Liver (tissue), 9 donors: Measurements from ENCODE around the gene SMIM15. TPM values are rescaled to one million over a fixed set of nuclear protein-coding genes. Genes with fewer than 3 reads are reported as not detected.

Source experiments
- DNase-seq: peaks from one replicate; pipeline ENCODE4 v3.0.0-alpha.2; 2017; ENCODE audit warnings: low spot score
- H3K27ac ChIP-seq, 2 donors: one replicate each; pipeline ENCODE4 v1.7.0; 2013; ENCODE audit warnings: inconsistent platforms in 2 of 2, low read length in 2 of 2, control low read depth in 1 of 2, low read depth in 1 of 2, mild to moderate bottlenecking in 1 of 2
- H3K27me3 ChIP-seq, 4 donors: one replicate each; pipeline versions ENCODE4 v1.6.1 to v1.7.0; 2013; ENCODE audit warnings: low read length in 3 of 4, inconsistent platforms in 1 of 4, mild to moderate bottlenecking in 1 of 4, moderate library complexity in 1 of 4; ENCODE audit not compliant: control insufficient read depth in 4 of 4, insufficient read depth in 4 of 4
- H3K36me3 ChIP-seq, 4 donors: one replicate each; pipeline versions ENCODE4 v1.6.1 to v1.7.0; 2013; ENCODE audit warnings: low read length in 3 of 4, mild to moderate bottlenecking in 3 of 4, low read depth in 1 of 4, moderate library complexity in 1 of 4; ENCODE audit not compliant: control insufficient read depth in 4 of 4, insufficient read depth in 3 of 4
- H3K4me1 ChIP-seq, 4 donors: one replicate each; pipeline versions ENCODE4 v1.6.1 to v1.7.0; 2013; ENCODE audit warnings: low read length in 3 of 4, mild to moderate bottlenecking in 3 of 4, moderate library complexity in 1 of 4; ENCODE audit not compliant: control insufficient read depth in 4 of 4, insufficient read depth in 4 of 4
- H3K4me3 ChIP-seq, 3 donors: one replicate each; pipeline versions ENCODE4 v1.6.1 to v1.7.0; 2013; ENCODE audit warnings: low read length in 3 of 3, control low read depth in 1 of 3, low read depth in 1 of 3, mild to moderate bottlenecking in 1 of 3
- H3K9ac ChIP-seq, 2 donors: one replicate each; pipeline ENCODE4 v1.7.0; 2013; ENCODE audit warnings: low read length in 2 of 2, mild to moderate bottlenecking in 2 of 2, moderate library complexity in 2 of 2, control low read depth in 1 of 2, low read depth in 1 of 2
- H3K9me3 ChIP-seq, 4 donors: one replicate each; pipeline versions ENCODE4 v1.6.1 to v1.7.0; 2013; ENCODE audit warnings: low read length in 3 of 4; ENCODE audit not compliant: control insufficient read depth in 4 of 4
- EGR1 ChIP-seq, 2 donors: IDR thresholded peaks; 2 replicates each; pipeline ENCODE4 v1.6.1; 2016 to 2018; ENCODE audit warnings: antibody characterized with exemption in 2 of 2, low read depth in 2 of 2
- FOXA1 ChIP-seq: IDR thresholded peaks from 2 replicates; pipeline ENCODE4 v1.6.1; 2016; ENCODE audit warnings: antibody characterized with exemption
- FOXA2 ChIP-seq: IDR thresholded peaks from 2 replicates; pipeline ENCODE4 v1.6.1; 2016; ENCODE audit warnings: antibody characterized with exemption
- GABPA ChIP-seq, 2 donors: IDR thresholded peaks in 1 of 2; conservative IDR thresholded peaks in 1 of 2; 2 replicates each; pipeline ENCODE4 v1.6.1; 2016; ENCODE audit warnings: antibody characterized with exemption in 2 of 2, mild to moderate bottlenecking in 1 of 2, moderate library complexity in 1 of 2
- HNF4A ChIP-seq, 2 donors: conservative IDR thresholded peaks; 2 replicates each; pipeline ENCODE4 v1.6.1; 2016; ENCODE audit warnings: antibody characterized with exemption in 2 of 2, mild to moderate bottlenecking in 2 of 2
- HNF4G ChIP-seq: IDR thresholded peaks from 2 replicates; pipeline ENCODE4 v1.6.1; 2016; ENCODE audit warnings: antibody characterized with exemption
- JUND ChIP-seq, 2 donors: IDR thresholded peaks; 2 replicates each; pipeline ENCODE4 v1.6.1; 2016; ENCODE audit warnings: antibody characterized with exemption in 2 of 2
- MAX ChIP-seq: IDR thresholded peaks from 2 replicates; pipeline ENCODE4 v1.6.1; 2016; ENCODE audit warnings: antibody characterized with exemption
- NR2F2 ChIP-seq: IDR thresholded peaks from 2 replicates; pipeline ENCODE4 v1.6.1; 2016; ENCODE audit warnings: antibody characterized with exemption
- RAD21 ChIP-seq, 2 donors: IDR thresholded peaks; 2 replicates each; pipeline ENCODE4 v1.6.1; 2016; ENCODE audit warnings: antibody characterized with exemption in 2 of 2, mild to moderate bottlenecking in 2 of 2
- RXRA ChIP-seq, 2 donors: IDR thresholded peaks; 2 replicates each; pipeline ENCODE4 v1.6.1; 2017 to 2018; ENCODE audit warnings: antibody characterized with exemption in 2 of 2, mild to moderate bottlenecking in 1 of 2
- SP1 ChIP-seq: IDR thresholded peaks from 2 replicates; pipeline ENCODE4 v1.6.1; 2018; ENCODE audit warnings: antibody characterized with exemption, mild to moderate bottlenecking
- TAF1 ChIP-seq: conservative IDR thresholded peaks from 2 replicates; pipeline ENCODE4 v1.6.1; 2016; ENCODE audit warnings: antibody characterized with exemption, mild to moderate bottlenecking
- YY1 ChIP-seq: IDR thresholded peaks from 2 replicates; pipeline ENCODE4 v1.6.1; 2016; ENCODE audit warnings: antibody characterized with exemption, mild to moderate bottlenecking
- WGBS: extraction: QIAGEN DNeasy Blood & Tissue Kit; methylation state at CpG from one replicate; pipeline ENCODE4 v1.1.7; 2013; 5-methylcytosine and 5-hydroxymethylcytosine counted together
- polyA plus RNA-seq, 2 donors: library from polyadenylated mRNA; stranded (reverse) in 1 of 2; unstranded in 1 of 2; fragments of 200-250 nt in 1 of 2; fragments of >200 nt in 1 of 2; fragmentation: Nextera tagmentation in 1 of 2; extraction: Ambion mirVana in 1 of 2; gene quantifications; one replicate each; pipeline versions ENCODE4 v1.2.1 to v1.2.3, GENCODE V29; 2013 to 2015
- total RNA-seq, 2 donors: library from RNA; depleted of rRNA; stranded (reverse); fragments of >200 nt; gene quantifications; one replicate each; pipeline ENCODE4 v1.2.3, GENCODE V29; 2014
- TF ChIP-seq, protein P1 (sequence below): fragments of 150-350 bp; IDR thresholded peaks from 2 replicates; pipeline ENCODE4 v1.5.1; 2017; ENCODE audit warnings: improper control_type of control experiment, low read depth, low read length; ENCODE audit not compliant: missing input control
- TF ChIP-seq, protein P2 (sequence below): IDR thresholded peaks from 2 replicates; pipeline ENCODE4 v1.6.1; 2016; ENCODE audit warnings: antibody characterized with exemption
- TF ChIP-seq, protein P3 (sequence below): IDR thresholded peaks from 2 replicates; pipeline ENCODE4 v1.6.1; 2016; ENCODE audit warnings: antibody characterized with exemption
- donor health status: healthy.
- donor health status: healthy.
- donor health status: healthy.
- donor health status: healthy.
- donor health status: healthy.

The SMIM15 gene
- total and polyA plus RNA-seq, 4 donors = 20.1 to 31.2 (median 24.4) TPM

GRCh38 chr5:61137835-61138234 is 24.4 kb downstream of the SMIM15 start:
- Histone ChIP-seq H3K9me3 (no peaks in the 10 kb centered on the region), H3K36me3 (no peaks in the 10 kb centered on the region), H3K27me3 (no peaks in the 10 kb centered on the region), H3K9ac (no peak overlapping the region), H3K27ac (no peak overlapping the region), H3K4me3 (no peak overlapping the region), H3K4me1 (no peaks in the 10 kb centered on the region)
- no peak for DNase-seq
- 95% methylated on average over 1 of the region's 1 CpG for WGBS
- TF ChIP-seq SP1 = no peak

GRCh38 chr5:61132559-61132958 is 29.7 kb downstream of the SMIM15 start:
- Histone ChIP-seq H3K9me3 (no peaks in the 10 kb centered on the region), H3K27me3 (no peaks in the 10 kb centered on the region), H3K36me3 (no peaks in the 10 kb centered on the region), H3K9ac (no peak overlapping the region), H3K4me1 (no peaks in the 10 kb centered on the region), H3K27ac (no peak overlapping the region), H3K4me3 (no peak overlapping the region)
- TF ChIP-seq FOXA1 (no peak), HNF4G (no peak), TAF1 (no peak), JUND (IDR thresholded peaks at IDR 0.05) (no peak)
- TF ChIP-seq, protein P1, sequence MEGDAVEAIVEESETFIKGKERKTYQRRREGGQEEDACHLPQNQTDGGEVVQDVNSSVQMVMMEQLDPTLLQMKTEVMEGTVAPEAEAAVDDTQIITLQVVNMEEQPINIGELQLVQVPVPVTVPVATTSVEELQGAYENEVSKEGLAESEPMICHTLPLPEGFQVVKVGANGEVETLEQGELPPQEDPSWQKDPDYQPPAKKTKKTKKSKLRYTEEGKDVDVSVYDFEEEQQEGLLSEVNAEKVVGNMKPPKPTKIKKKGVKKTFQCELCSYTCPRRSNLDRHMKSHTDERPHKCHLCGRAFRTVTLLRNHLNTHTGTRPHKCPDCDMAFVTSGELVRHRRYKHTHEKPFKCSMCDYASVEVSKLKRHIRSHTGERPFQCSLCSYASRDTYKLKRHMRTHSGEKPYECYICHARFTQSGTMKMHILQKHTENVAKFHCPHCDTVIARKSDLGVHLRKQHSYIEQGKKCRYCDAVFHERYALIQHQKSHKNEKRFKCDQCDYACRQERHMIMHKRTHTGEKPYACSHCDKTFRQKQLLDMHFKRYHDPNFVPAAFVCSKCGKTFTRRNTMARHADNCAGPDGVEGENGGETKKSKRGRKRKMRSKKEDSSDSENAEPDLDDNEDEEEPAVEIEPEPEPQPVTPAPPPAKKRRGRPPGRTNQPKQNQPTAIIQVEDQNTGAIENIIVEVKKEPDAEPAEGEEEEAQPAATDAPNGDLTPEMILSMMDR = no peak
- WGBS = 90% methylated on average over 1 of the region's 1 CpG
- no peak for DNase-seq

DNA sequence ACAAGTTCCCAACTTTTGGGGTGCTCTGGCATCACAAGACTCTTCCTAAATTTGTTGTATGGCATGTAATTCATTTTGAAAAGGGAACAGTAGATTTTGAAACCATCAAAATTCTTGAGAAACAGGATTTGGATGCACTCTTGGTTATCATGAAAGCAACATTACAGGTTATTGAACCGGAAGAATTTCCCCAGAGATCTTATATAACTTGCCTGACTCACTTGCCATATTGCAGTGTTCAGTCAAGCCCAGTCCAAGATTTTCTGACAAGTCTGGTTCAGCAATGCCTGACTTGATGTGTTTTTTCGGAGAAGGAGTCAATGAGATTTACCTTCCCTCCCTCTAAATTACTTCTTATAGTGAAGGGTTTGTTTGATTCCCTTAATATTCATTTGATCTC is 32.0 kb downstream of the SMIM15 start:
- no peak for DNase-seq
- no peaks in the 10 kb centered on the region for H3K36me3 ChIP-seq
- H3K27ac ChIP-seq = no peak overlapping the region
- no peak overlapping the region for H3K9ac ChIP-seq
- TF ChIP-seq FOXA1 = no peak
- no peak for TF ChIP-seq SP1
- TF ChIP-seq GABPA (IDR thresholded peaks at IDR 0.05 in 1 of 2, conservative IDR thresholded peaks at IDR 0.05 in 1 of 2) = no peak
- TF ChIP-seq EGR1 (IDR thresholded peaks at IDR 0.05; ENCODE audit: low read depth in 2 of 2) = no peak
- TF ChIP-seq MAX = no peak
- TF ChIP-seq NR2F2 = no peak
- no peak for TF ChIP-seq TAF1
- no peak for TF ChIP-seq RAD21 (IDR thresholded peaks at IDR 0.05)
- TF ChIP-seq JUND (IDR thresholded peaks at IDR 0.05) = no peak
- TF ChIP-seq HNF4A (conservative IDR thresholded peaks at IDR 0.05) = no peak
- no peaks in the 10 kb centered on the region for H3K4me1 ChIP-seq
- WGBS = 90% methylated on average over 2 of the region's 2 CpGs
- H3K9me3 ChIP-seq = no peaks in the 10 kb centered on the region
- H3K4me3 ChIP-seq = no peak overlapping the region
- H3K27me3 ChIP-seq = no peaks in the 10 kb centered on the region

GRCh38 chr5:61123145-61123544 is 39.1 kb downstream of the SMIM15 start:
- Histone ChIP-seq H3K27me3 (no peaks in the 10 kb centered on the region), H3K36me3 (no peaks in the 10 kb centered on the region), H3K4me1 (no peaks in the 10 kb centered on the region), H3K27ac (no peak overlapping the region), H3K9ac (no peak overlapping the region), H3K9me3 (no peaks in the 10 kb centered on the region), H3K4me3 (no peak overlapping the region)
- DNase-seq = no peak
- no peak for TF ChIP-seq FOXA2
- TF ChIP-seq FOXA1 = no peak
- TF ChIP-seq, protein P2, sequence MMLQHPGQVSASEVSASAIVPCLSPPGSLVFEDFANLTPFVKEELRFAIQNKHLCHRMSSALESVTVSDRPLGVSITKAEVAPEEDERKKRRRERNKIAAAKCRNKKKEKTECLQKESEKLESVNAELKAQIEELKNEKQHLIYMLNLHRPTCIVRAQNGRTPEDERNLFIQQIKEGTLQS = no peak
- TF ChIP-seq YY1 = no peak
- no peak for TF ChIP-seq SP1
- no peak for TF ChIP-seq RAD21 (IDR thresholded peaks at IDR 0.05)
- TF ChIP-seq RXRA (IDR thresholded peaks at IDR 0.05) = no peak
- TF ChIP-seq, protein P3, sequence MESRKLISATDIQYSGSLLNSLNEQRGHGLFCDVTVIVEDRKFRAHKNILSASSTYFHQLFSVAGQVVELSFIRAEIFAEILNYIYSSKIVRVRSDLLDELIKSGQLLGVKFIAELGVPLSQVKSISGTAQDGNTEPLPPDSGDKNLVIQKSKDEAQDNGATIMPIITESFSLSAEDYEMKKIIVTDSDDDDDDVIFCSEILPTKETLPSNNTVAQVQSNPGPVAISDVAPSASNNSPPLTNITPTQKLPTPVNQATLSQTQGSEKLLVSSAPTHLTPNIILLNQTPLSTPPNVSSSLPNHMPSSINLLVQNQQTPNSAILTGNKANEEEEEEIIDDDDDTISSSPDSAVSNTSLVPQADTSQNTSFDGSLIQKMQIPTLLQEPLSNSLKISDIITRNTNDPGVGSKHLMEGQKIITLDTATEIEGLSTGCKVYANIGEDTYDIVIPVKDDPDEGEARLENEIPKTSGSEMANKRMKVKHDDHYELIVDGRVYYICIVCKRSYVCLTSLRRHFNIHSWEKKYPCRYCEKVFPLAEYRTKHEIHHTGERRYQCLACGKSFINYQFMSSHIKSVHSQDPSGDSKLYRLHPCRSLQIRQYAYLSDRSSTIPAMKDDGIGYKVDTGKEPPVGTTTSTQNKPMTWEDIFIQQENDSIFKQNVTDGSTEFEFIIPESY = no peak
- no peak for TF ChIP-seq HNF4A (conservative IDR thresholded peaks at IDR 0.05)
- TF ChIP-seq TAF1 = no peak
- 86% methylated on average over 4 of the region's 4 CpGs for WGBS
